IMR-90 (cell line): Measurements from ENCODE around the gene EDEM3. TPM values are rescaled to one million over a fixed set of nuclear protein-coding genes. Genes with fewer than 3 reads are reported as not detected.

ENCODE experiments used
- ATAC-seq: fragments of 200-7000 bp; cut with Tn5 transposase; 2 replicates; pipeline ENCODE4 v1.9.1; 2020; ENCODE audit warnings: low read depth, mild to moderate bottlenecking, moderate library complexity
- BruUV-seq: library from RNA; stranded (reverse); fragments of 400-500 nt; replicated peaks from 2 replicates; lab custom pipeline; 2021; lab: Mats Ljungman, UMichigan
- CTCF ChIA-PET: fragments of 300-600 bp; formaldehyde crosslinking; extraction: SDS; loops from one replicate; lab custom pipeline; 2021; ENCODE audit warnings: antibody characterized with exemption; lab: Yijun Ruan, JAX
- POLR2A ChIA-PET: fragments of 300-600 bp; sonication (Branson Sonifier 250); formaldehyde crosslinking; loops from one replicate; lab custom pipeline; 2022; ENCODE audit warnings: antibody characterized with exemption; ENCODE audit not compliant: unreplicated experiment; lab: Charles Lee
- DNase-seq: peaks from one replicate; pipeline ENCODE4 v3.0.0; 2013
- H2AFZ ChIP-seq: replicated peaks from 2 replicates; pipeline ENCODE3; 2013; ENCODE audit warnings: low read length, mild to moderate bottlenecking; ENCODE audit not compliant: poor library complexity
- H2AK5ac ChIP-seq: 2 replicates; pipeline ENCODE4 v1.6.1; 2013; ENCODE audit warnings: low read depth, low read length, inconsistent platforms
- H2AK9ac ChIP-seq: replicated peaks from 2 replicates; pipeline ENCODE3; 2013; ENCODE audit warnings: mild to moderate bottlenecking, low read depth, low read length, moderate library complexity; ENCODE audit not compliant: poor library complexity
- H2BK120ac ChIP-seq: 2 replicates; pipeline ENCODE4 v1.6.1; 2013; ENCODE audit warnings: low read depth, low read length, inconsistent platforms
- H2BK15ac ChIP-seq: 3 replicates; pipeline ENCODE4 v1.6.1; 2013; ENCODE audit warnings: low read depth, low read length, inconsistent platforms
- H2BK20ac ChIP-seq: 2 replicates; pipeline ENCODE4 v1.6.1; 2013; ENCODE audit warnings: low read depth, mild to moderate bottlenecking, inconsistent platforms, low read length, moderate library complexity
- H2BK5ac ChIP-seq: 2 replicates; pipeline ENCODE4 v1.6.1; 2013; ENCODE audit warnings: mild to moderate bottlenecking, low read depth, low read length, inconsistent platforms; ENCODE audit not compliant: poor library complexity, severe bottlenecking
- H3K14ac ChIP-seq: replicated peaks from 2 replicates; pipeline ENCODE4 v1.6.1; 2013; ENCODE audit warnings: low read depth, low read length, inconsistent platforms
- H3K18ac ChIP-seq: 2 replicates; pipeline ENCODE4 v1.6.1; 2013; ENCODE audit warnings: low read depth, low read length, control low read depth
- H3K23ac ChIP-seq: 2 replicates; pipeline ENCODE4 v1.6.1; 2013; ENCODE audit warnings: low read depth, low read length, inconsistent platforms
- H3K27ac ChIP-seq: 2 replicates; pipeline ENCODE4 v1.5.1; 2013; ENCODE audit warnings: mild to moderate bottlenecking, control low read depth, low read length; ENCODE audit not compliant: insufficient read depth
- H3K27me3 ChIP-seq: 2 replicates; pipeline ENCODE4 v1.6.1; 2013; ENCODE audit warnings: low read length; ENCODE audit not compliant: control insufficient read depth, insufficient read depth
- H3K36me3 ChIP-seq: 2 replicates; pipeline ENCODE4 v1.6.1; 2013; ENCODE audit warnings: low read length, mixed read lengths; ENCODE audit not compliant: control insufficient read depth, insufficient read depth
- H3K4ac ChIP-seq: 2 replicates; pipeline ENCODE4 v1.6.1; 2013; ENCODE audit warnings: low read depth, low read length, inconsistent platforms
- H3K4me1 ChIP-seq: 2 replicates; pipeline ENCODE4 v1.6.1; 2013; ENCODE audit warnings: low read length, mixed read lengths; ENCODE audit not compliant: control insufficient read depth, insufficient read depth
- H3K4me2 ChIP-seq: 2 replicates; pipeline ENCODE4 v1.6.1; 2013; ENCODE audit warnings: low read depth, mild to moderate bottlenecking, control low read depth, low read length, moderate library complexity
- H3K4me3 ChIP-seq: 2 replicates; pipeline ENCODE4 v1.5.1; 2013; ENCODE audit warnings: low read depth, mild to moderate bottlenecking, control low read depth, low read length, moderate library complexity; ENCODE audit not compliant: insufficient read depth
- H3K56ac ChIP-seq: 2 replicates; pipeline ENCODE4 v1.6.1; 2013; ENCODE audit warnings: low read length, inconsistent platforms; ENCODE audit not compliant: insufficient read depth; ENCODE audit errors: extremely low read depth
- H3K79me1 ChIP-seq, 2 experiments: 2 replicates each; pipeline ENCODE4 v1.6.1; 2013; ENCODE audit warnings: low read length in 2 of 2, inconsistent platforms in 1 of 2, low read depth in 1 of 2
- H3K9ac ChIP-seq: 2 replicates; pipeline ENCODE4 v1.6.1; 2013; ENCODE audit warnings: low read depth, low read length, control low read depth
- H3K9me1 ChIP-seq: 2 replicates; pipeline ENCODE4 v1.6.1; 2013; ENCODE audit warnings: low read length, inconsistent platforms; ENCODE audit not compliant: insufficient read depth
- H3K9me3 ChIP-seq: 2 replicates; pipeline ENCODE4 v1.6.1; 2013; ENCODE audit warnings: low read length; ENCODE audit not compliant: control insufficient read depth, insufficient read depth
- H4K20me1 ChIP-seq: 2 replicates; pipeline ENCODE4 v1.6.1; 2013; ENCODE audit warnings: low read length, inconsistent platforms; ENCODE audit not compliant: insufficient read depth
- H4K5ac ChIP-seq: 2 replicates; pipeline ENCODE4 v1.6.1; 2013; ENCODE audit warnings: mild to moderate bottlenecking, low read depth, low read length, control low read depth
- H4K8ac ChIP-seq, 2 experiments: 2 replicates each; pipeline ENCODE4 v1.6.1; 2013; ENCODE audit warnings: low read depth in 2 of 2, low read length in 2 of 2, control low read depth in 1 of 2, inconsistent platforms in 1 of 2
- H4K91ac ChIP-seq: 2 replicates; pipeline ENCODE4 v1.6.1; 2013; ENCODE audit warnings: low read depth, low read length, inconsistent platforms; ENCODE audit not compliant: insufficient read depth
- CEBPB ChIP-seq: IDR thresholded peaks from 2 replicates; pipeline ENCODE4 v1.6.1; 2012; ENCODE audit warnings: low read depth, low read length, improper control_type of control experiment
- WGBS, 2 experiments: methylation state at CpG; one replicate each; pipeline versions ENCODE4 v1.1.5 to v1.1.7; 2013; ENCODE audit warnings: missing lambda C conversion rate in 2 of 2; ENCODE audit not compliant: insufficient read length in 1 of 2; ENCODE audit errors: extremely low coverage in 2 of 2; 5-methylcytosine and 5-hydroxymethylcytosine counted together
- dilution Hi-C: fragments of 300-500 bp; cut with HindIII; formaldehyde crosslinking; loops from one replicate; pipeline ENCODE4 v1.14.3; 2018; ENCODE audit warnings: low sequenced_read_pairs; ENCODE audit not compliant: unreplicated experiment
- in situ Hi-C: fragments of 300-500 bp; cut with MboI; formaldehyde crosslinking; loops from 3 replicates; pipeline ENCODE4 v1.14.3; 2019; ENCODE audit warnings: low sequenced_read_pairs, inconsistent platforms, mixed read lengths
- intact Hi-C: fragments of 100-400 bp; cut with micrococcal nuclease; formaldehyde crosslinking; loops from 2 replicates; pipeline ENCODE4 v1.10.0; 2022
- polyA plus RNA-seq, 3 experiments: library from polyadenylated mRNA; depleted of rRNA; stranded (reverse); fragments of >200 nt; gene quantifications; 2 replicates each; pipeline ENCODE4 v1.2.3, GENCODE V29; 2012; ENCODE audit warnings: low replicate concordance in 1 of 3
- total RNA-seq: library from RNA; depleted of rRNA; stranded (reverse); fragments of >200 nt; gene quantifications from 2 replicates; pipeline ENCODE4 v1.2.3, GENCODE V29; 2012
- TF ChIP-seq, protein P1 (sequence below): fragments of 150-350 bp; IDR thresholded peaks from 2 replicates; pipeline ENCODE4 v1.6.1; 2017; ENCODE audit warnings: mild to moderate bottlenecking, antibody characterized with exemption, low read length, low read depth

The EDEM3 gene
- total and polyA plus RNA-seq, 2 of the 4 experiments (the other 2 are of a cell fraction), result 17.5 to 29.9 TPM

DNA sequence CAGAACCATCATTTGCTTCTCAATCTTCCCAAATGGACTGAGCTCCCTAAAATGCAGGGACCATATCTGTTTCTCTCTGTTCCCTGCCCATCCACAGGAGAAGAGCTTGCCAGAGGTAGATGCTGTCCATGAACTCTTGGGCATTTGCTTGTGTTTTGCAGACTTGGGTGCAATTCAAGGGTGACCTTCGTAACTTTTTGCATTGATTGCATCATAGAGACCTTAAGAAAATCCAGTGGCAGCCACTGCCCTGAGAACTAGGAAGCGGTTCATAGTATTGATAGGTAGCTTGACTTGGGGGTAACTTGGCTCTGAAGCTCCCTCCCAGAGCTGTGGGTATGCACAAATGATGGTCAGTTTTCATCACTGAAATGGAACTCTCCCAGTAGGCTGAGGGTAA is 34.3 kb upstream of the EDEM3 start:
- no peak overlapping the region for H4K91ac ChIP-seq
- peaks cover 2% of the 10 kb centered on the region; the same call in 1 of the 2 replicates for H3K9me3 ChIP-seq
- H3K23ac ChIP-seq, result no peak overlapping the region
- no peak overlapping the region for H3K14ac ChIP-seq
- H2AFZ ChIP-seq, result no peak overlapping the region
- no peak overlapping the region for H3K18ac ChIP-seq
- BruUV-seq, result no TSS peak
- dilution Hi-C loops (no loop called here), intact Hi-C loops (no loop called here), in situ Hi-C loops (no loop called here)
- H3K9me1 ChIP-seq, result peaks cover 11% of the 10 kb centered on the region; the same call in 1 of the 2 replicates
- peaks cover 8% of the 10 kb centered on the region for H3K4me1 ChIP-seq
- ATAC-seq (no peak), DNase-seq (no peak)
- ChIA-PET POLR2A (no interaction called here), CTCF (interaction anchor here (0.7 kb wide), 1 partner anchor 16 kb away, joined by 3 read pairs; no protein-coding TSS in a partner anchor)
- TF ChIP-seq, protein P1, sequence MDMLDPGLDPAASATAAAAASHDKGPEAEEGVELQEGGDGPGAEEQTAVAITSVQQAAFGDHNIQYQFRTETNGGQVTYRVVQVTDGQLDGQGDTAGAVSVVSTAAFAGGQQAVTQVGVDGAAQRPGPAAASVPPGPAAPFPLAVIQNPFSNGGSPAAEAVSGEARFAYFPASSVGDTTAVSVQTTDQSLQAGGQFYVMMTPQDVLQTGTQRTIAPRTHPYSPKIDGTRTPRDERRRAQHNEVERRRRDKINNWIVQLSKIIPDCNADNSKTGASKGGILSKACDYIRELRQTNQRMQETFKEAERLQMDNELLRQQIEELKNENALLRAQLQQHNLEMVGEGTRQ, result no peak
- peak; percentile 60 for TF ChIP-seq CEBPB
- H4K8ac ChIP-seq, result no peak overlapping the region
- no peak overlapping the region for H2BK20ac ChIP-seq
- H2BK5ac ChIP-seq, result no peak overlapping the region
- no peaks in the 10 kb centered on the region for H3K36me3 ChIP-seq
- H3K9ac ChIP-seq, result no peak overlapping the region
- no CpG with 5 or more reads among the region's 2 CpGs for WGBS, 2 experiments
- no peak overlapping the region for H2BK120ac ChIP-seq
- H3K4ac ChIP-seq, result no peak overlapping the region
- H2AK5ac ChIP-seq, result 0 out of 2 replicates have a peak overlapping the region, but pooled peaks have one; percentile 10
- no peak overlapping the region for H2BK15ac ChIP-seq
- no peaks in the 10 kb centered on the region for H3K27me3 ChIP-seq
- no peak overlapping the region for H3K4me2 ChIP-seq
- H3K27ac ChIP-seq, result no peak overlapping the region
- H3K4me3 ChIP-seq, result no peak overlapping the region
- no peak overlapping the region for H2AK9ac ChIP-seq
- H3K56ac ChIP-seq, result no peak overlapping the region
- H3K79me1 ChIP-seq, result no peaks in the 10 kb centered on the region
- no peak overlapping the region for H4K5ac ChIP-seq
- H4K20me1 ChIP-seq, result no peaks in the 10 kb centered on the region
